Suppressor macrophage treated with lipopolysaccharide for 4 hours (primary cell): Measurements from ENCODE around the gene CALML3.
"Not testable (repeated sequence)": the region's sequence is repeated elsewhere in the genome, so short reads cannot be mapped to it uniquely, and the experiment has no call there.

Experiments used
- DNase-seq: peaks from one replicate; pipeline ENCODE4 v3.0.0-alpha.2; 2020

The CALML3 gene

DNA sequence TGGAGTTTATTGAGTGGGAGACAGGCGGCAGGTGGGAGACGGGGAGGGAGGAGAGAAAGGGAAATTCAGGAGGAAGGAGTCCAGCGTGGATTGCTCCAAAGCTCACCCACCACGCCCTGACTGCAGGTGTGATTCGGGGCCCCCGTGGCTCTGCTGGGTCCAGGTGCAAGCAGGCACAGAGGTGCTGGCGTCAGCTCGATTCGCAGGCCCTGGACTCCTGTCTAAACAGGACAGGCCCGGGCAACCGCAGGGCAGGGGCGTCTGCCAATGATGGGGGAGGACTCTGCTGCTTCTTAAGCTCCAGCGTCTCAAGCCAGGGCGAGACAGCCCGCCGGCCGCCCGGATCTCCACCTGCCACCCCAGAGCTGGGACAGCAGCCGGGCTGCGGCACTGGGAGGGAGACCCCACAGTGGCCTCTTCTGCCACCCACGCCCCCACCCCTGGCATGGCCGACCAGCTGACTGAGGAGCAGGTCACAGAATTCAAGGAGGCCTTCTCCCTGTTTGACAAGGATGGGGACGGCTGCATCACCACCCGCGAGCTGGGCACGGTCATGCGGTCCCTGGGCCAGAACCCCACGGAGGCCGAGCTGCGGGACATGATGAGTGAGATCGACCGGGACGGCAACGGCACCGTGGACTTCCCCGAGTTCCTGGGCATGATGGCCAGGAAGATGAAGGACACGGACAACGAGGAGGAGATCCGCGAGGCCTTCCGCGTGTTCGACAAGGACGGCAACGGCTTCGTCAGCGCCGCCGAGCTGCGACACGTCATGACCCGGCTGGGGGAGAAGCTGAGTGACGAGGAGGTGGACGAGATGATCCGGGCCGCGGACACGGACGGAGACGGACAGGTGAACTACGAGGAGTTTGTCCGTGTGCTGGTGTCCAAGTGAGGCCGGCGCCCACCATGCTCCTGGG is at the start of gene CALML3:
Gene CALML3 (plus strand): TSS at position 321 of the 920 bp plus-strand sequence. CDS start 125 bp downstream, at position 446.
- DNase-seq, result no peak

DNA sequence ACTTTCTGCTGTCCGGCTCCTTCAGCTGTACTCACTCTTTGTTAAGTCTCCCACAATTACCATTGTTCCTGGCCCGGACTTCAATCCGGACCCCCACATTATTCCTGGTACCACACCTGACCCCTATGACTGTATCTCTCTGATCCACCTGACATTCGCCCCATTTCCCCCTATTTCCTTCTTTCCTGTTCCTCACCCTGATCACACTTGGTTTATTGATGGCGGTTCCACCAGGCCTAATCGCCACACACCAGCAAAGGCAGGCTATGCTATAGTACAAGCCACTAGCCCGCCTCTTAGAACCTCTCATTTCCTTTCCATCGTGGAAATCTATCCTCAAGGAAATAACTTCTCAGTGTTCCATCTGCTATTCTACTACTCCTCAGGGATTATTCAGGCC is 49.7 kb upstream of the CALML3 start:
- DNase-seq, result not testable (repeated sequence)

DNA sequence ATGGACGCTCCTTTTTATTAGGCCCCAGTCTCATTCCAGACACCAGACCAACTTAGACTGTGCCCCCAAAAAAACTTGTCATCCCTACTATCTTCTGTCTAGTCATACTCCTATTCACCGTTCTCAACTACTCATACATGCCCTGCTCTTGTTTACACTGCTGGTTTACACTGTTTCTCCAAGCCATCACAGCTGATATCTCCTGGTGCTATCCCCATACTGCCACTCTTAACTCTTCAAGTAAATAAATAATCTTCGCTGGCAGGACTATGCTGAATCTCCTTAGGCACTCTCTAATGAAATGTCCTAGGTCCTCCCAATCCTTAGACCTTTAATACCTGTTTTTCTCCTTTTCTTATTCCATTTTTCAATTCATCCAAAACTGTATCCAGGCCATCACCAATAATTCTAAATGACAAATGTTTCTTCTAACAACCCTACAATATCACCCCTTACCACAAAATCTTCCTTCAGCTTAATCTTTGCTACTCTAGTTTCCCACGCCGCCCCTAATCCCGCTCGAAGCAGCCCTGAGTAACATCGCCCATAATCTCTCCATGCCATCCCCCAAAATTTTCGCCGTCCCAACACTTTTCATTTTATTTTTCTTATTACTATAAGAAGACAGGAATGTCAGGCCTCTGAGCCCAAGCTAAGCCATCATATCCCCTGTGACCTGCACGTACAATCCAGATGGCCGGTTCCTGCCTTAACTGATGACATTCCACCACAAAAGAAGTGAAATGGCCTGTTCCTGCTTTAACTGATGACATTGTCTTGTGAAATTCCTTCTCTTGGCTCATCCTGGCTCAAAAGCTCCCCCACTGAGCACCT is 48.6 kb upstream of the CALML3 start:
- not testable (repeated sequence) for DNase-seq

GRCh38 chr10:5476918-5477525 is 47.7 kb upstream of the CALML3 start:
- DNase-seq, result no peak

DNA sequence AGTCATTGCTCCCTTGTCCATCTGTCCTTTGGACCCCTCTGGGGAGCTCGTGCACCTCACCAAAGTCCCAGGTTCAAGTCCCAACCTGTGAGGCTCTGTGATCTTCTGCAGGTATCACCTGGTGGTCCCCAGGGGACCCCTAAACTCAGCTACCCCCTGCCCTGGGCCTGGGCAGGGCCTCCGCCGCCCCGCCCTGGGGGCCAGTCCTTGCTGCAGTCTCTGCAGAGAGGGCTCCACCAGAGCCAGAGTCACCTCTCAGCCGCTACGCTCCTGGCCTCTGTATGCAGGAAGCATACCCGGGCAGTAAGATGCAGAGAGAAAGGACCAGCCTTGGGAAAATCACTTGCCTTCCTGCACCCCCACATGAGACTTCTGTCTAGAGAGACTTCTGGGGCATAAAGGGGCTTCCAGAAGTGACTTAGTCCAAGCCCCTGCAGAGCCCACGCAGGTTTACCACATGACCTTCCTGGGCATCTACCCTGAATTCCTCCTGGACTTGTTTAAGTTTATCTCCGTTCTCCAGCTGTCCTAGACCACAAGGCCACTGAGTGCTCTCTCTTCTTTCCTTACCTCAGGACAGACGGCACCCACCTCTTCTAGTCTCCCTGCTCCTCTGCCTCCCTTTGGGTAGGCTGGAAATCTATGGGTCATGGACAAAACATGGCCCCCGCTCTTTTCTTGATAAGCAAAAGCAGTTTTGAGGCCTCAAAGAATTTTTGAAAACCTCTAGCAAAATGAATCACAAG is 46.6 kb upstream of the CALML3 start:
- no peak for DNase-seq

DNA sequence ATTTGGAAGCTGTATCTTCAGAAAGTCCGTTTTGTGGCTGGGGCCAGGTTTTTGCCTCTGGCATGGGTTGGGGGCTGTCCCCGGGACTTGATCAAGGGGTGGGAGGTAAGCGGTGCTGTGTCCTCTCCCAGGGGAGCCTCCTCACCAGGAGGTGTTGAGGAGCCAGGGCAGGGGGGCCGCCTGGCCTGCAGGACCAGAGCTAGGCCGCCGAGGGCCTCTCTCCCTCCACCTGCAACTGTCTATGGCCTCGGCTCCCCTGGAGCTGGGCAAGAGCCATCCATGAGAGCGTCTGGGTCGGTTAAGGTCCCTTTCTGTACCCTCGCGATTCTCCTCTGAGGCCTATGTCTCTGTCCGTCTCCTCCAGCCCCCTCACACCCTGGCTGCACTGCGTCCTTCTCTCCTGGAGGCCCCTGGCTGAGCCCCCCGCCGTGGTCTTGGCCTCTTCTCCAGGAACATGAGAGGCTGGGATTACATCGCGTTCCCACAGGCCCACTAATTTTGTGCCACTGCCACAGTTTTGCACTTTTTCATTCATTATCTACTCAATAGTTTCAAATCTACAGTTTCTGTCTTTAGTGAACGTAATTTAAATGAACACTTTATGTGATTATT is 46.0 kb upstream of the CALML3 start:
- no peak for DNase-seq

- peak; percentile 26 for DNase-seq
These were observed 45.1 kb upstream of the CALML3 start for GRCh38 chr10:5479481-5480161.

DNA sequence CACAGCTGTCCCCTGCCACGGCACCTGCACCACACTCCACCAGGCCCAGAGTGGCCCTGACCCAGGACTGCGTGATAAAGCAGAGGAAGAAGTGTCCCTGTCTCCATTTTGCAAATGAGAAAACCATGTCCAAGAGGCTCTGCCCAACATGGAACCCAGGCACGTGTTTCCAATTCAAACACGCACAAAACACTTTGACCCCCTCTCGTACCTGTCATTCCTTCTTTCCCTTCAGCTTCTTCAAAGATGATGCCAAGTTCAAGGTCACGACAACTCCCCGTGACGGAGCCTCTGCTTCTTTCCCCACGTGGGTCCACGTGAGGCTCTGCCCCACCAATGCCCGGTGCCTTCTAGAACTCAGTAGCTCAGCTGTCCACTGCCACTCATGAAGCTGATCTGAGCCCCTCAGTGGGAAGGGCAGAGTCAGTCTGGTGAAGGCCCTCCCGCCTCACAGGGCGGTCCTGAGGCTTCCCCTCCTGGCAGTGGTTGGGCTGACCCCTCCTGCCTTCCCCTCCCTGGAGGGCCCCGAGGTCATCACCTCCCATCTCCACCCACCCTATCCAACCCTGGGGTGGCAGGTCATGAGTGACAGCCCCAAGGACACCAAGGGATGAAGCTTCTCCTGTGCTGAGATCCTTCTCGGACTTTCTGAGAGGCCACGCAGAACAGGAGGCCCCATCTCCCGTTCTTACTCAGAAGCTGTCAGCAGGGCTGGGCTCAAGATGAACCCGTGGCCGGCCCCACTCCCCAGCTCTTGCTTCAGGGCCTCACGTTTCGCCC is 44.4 kb upstream of the CALML3 start:
- no peak for DNase-seq

GRCh38 chr10:5481121-5481520 is 43.6 kb upstream of the CALML3 start:
- no peak for DNase-seq

- DNase-seq, result no peak
These were observed 42.7 kb upstream of the CALML3 start for GRCh38 chr10:5482016-5482415.

DNA sequence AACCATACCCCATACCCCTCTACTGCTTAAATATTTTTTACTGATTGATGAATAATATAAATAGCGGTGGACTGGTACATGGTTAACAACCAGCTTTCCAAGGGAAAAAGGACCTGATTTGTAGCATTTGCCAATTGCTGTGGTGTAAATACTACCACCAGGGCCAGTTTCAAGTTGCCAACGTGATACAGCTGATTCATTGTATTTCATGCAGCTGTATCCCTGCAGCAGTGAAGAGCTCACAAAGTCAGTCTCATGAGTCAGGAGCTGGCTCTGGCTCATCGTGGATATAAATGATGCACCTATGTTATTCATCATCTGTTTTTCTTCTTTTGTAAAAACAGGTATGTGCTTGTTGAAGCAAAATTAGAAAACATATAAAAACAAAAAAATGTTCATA is 40.6 kb upstream of the CALML3 start:
- no peak for DNase-seq

DNA sequence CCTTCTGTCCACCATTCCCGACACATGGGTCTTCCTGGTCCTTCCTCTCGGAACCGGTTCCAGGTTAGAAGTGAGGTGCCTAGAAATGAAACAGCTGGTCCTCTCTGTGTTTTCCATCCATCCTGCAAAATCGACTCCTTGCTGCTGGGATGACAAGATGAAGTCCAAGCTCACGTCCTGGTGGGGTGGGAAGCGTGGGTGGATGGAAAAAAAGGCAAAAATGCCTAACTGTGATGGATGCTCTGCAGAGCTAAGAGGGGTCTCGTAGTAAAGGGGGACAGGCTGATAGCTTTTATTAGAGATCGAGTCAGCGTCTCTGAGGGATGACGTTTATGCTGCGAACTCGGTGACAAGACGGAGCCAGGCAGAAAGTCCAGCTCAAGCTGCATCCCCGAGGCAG is 39.5 kb upstream of the CALML3 start:
- no peak for DNase-seq

GRCh38 chr10:5485948-5486852 is 38.6 kb upstream of the CALML3 start:
- no peak for DNase-seq

- DNase-seq, result no peak
These were observed 37.9 kb upstream of the CALML3 start for GRCh38 chr10:5486853-5487235.

GRCh38 chr10:5488272-5489161 is 36.2 kb upstream of the CALML3 start:
- DNase-seq, result no peak

DNA sequence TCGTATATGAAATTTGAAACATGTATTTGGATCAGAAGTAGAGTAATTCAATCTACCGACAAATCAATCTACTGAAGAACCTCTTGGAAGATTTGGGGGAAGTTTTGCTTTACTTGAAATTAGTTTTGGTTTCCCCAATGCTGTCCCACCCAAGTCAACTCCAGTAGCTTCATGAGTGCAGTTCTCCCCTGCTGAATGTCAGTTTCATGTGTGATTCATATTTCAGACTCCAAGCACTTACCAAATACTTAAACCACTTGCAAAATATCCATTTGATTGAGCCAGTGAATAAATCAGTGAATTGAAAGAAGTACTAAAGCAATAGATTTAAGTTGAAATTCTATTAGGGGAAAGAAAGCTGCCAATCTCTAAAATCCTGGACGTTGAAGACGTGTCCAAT is 34.7 kb upstream of the CALML3 start:
- DNase-seq, result peak; percentile 38

GRCh38 chr10:5490698-5491464 is 33.9 kb upstream of the CALML3 start:
- DNase-seq, result no peak

GRCh38 chr10:5491477-5491876 is 33.3 kb upstream of the CALML3 start:
- no peak for DNase-seq
